ENCODE results near the gene ZNF385D. TPM values are rescaled to one million over a fixed set of nuclear protein-coding genes. Genes with fewer than 3 reads are reported as not detected.

ZNF385D gene
- total and polyA plus RNA-seq, 2 experiments from 2014 or later, result 2.7 to 12.3 TPM

DNA sequence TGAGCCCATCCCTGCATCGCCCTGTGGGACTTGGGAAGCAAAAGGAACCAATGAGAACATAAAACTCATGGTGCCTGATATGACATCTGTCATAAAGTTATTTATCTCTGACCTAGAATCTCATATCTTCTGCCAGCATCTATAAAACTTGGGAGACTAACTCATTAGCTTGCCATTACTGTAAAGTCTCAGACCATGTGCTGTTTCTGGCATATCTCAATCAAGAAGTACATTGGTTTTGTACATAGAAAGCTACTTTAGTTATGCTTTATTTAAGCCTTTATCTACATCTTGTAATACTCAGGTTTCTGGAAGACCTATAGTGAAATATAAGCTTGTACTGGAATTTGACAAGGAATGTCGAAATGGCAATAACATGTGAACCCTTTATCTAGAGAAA, 112.5 kb downstream of the ZNF385D start:
- peaks cover 10% of the 10 kb centered on the region for H3K9me3 Mint-ChIP-seq
- H3K36me3 ChIP-seq (ENCODE audit: insufficient read depth), result no peaks in the 10 kb centered on the region
- no peaks in the 10 kb centered on the region for H3F3A ChIP-seq (replicated peaks; ENCODE audit: low read depth)
- H3K4me1 Mint-ChIP-seq, result peaks cover 12% of the 10 kb centered on the region; the same call in 2 of the 3 replicates
- DNase-seq (ENCODE audit: low spot score) (no peak), ATAC-seq (no peak)
- H3K9me2 ChIP-seq (ENCODE audit: insufficient read depth), result no peaks in the 10 kb centered on the region
- peaks cover 3% of the 10 kb centered on the region for H3K27me3 Mint-ChIP-seq (ENCODE audit: insufficient read depth, low read depth, poor library complexity)
- H3K27me3 ChIP-seq (ENCODE audit: insufficient read depth), result no peaks in the 10 kb centered on the region
- no peaks in the 10 kb centered on the region for H4K20me1 ChIP-seq (replicated peaks; ENCODE audit: insufficient read depth)
- H3K27ac Mint-ChIP-seq, result no peak overlapping the region
- no peaks in the 10 kb centered on the region for H3K4me1 ChIP-seq (ENCODE audit: insufficient read depth)
- no peak overlapping the region for H3K4me3 Mint-ChIP-seq
- H3K27ac ChIP-seq (ENCODE audit: low read depth), result no peak overlapping the region
- no peaks in the 10 kb centered on the region for H3K79me2 ChIP-seq (replicated peaks; ENCODE audit: insufficient read depth)
- TF ChIP-seq, protein P1, sequence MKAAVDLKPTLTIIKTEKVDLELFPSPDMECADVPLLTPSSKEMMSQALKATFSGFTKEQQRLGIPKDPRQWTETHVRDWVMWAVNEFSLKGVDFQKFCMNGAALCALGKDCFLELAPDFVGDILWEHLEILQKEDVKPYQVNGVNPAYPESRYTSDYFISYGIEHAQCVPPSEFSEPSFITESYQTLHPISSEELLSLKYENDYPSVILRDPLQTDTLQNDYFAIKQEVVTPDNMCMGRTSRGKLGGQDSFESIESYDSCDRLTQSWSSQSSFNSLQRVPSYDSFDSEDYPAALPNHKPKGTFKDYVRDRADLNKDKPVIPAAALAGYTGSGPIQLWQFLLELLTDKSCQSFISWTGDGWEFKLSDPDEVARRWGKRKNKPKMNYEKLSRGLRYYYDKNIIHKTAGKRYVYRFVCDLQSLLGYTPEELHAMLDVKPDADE (IDR thresholded peaks at IDR 0.05), result no peak
- no peak for TF ChIP-seq STAT1 (IDR thresholded peaks at IDR 0.05; ENCODE audit: unreplicated experiment)
- TF ChIP-seq, protein P2, sequence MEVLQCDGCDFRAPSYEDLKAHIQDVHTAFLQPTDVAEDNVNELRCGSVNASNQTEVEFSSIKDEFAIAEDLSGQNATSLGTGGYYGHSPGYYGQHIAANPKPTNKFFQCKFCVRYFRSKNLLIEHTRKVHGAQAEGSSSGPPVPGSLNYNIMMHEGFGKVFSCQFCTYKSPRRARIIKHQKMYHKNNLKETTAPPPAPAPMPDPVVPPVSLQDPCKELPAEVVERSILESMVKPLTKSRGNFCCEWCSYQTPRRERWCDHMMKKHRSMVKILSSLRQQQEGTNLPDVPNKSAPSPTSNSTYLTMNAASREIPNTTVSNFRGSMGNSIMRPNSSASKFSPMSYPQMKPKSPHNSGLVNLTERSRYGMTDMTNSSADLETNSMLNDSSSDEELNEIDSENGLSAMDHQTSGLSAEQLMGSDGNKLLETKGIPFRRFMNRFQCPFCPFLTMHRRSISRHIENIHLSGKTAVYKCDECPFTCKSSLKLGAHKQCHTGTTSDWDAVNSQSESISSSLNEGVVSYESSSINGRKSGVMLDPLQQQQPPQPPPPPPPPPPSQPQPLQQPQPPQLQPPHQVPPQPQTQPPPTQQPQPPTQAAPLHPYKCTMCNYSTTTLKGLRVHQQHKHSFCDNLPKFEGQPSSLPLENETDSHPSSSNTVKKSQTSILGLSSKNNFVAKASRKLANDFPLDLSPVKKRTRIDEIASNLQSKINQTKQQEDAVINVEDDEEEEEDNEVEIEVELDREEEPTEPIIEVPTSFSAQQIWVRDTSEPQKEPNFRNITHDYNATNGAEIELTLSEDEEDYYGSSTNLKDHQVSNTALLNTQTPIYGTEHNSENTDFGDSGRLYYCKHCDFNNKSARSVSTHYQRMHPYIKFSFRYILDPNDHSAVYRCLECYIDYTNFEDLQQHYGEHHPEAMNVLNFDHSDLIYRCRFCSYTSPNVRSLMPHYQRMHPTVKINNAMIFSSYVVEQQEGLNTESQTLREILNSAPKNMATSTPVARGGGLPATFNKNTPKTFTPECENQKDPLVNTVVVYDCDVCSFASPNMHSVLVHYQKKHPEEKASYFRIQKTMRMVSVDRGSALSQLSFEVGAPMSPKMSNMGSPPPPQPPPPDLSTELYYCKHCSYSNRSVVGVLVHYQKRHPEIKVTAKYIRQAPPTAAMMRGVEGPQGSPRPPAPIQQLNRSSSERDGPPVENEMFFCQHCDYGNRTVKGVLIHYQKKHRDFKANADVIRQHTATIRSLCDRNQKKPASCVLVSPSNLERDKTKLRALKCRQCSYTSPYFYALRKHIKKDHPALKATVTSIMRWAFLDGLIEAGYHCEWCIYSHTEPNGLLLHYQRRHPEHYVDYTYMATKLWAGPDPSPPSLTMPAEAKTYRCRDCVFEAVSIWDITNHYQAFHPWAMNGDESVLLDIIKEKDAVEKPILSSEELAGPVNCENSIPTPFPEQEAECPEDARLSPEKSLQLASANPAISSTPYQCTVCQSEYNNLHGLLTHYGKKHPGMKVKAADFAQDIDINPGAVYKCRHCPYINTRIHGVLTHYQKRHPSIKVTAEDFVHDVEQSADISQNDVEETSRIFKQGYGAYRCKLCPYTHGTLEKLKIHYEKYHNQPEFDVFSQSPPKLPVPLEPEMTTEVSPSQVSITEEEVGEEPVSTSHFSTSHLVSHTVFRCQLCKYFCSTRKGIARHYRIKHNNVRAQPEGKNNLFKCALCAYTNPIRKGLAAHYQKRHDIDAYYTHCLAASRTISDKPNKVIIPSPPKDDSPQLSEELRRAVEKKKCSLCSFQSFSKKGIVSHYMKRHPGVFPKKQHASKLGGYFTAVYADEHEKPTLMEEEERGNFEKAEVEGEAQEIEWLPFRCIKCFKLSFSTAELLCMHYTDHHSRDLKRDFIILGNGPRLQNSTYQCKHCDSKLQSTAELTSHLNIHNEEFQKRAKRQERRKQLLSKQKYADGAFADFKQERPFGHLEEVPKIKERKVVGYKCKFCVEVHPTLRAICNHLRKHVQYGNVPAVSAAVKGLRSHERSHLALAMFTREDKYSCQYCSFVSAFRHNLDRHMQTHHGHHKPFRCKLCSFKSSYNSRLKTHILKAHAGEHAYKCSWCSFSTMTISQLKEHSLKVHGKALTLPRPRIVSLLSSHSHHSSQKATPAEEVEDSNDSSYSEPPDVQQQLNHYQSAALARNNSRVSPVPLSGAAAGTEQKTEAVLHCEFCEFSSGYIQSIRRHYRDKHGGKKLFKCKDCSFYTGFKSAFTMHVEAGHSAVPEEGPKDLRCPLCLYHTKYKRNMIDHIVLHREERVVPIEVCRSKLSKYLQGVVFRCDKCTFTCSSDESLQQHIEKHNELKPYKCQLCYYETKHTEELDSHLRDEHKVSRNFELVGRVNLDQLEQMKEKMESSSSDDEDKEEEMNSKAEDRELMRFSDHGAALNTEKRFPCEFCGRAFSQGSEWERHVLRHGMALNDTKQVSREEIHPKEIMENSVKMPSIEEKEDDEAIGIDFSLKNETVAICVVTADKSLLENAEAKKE (CRISPR knock-in tag; IDR thresholded peaks at IDR 0.05), result no peak
- TF ChIP-seq EZH2 (IDR thresholded peaks at IDR 0.05; ENCODE audit: low read depth, unreplicated experiment), result no peak
- TF ChIP-seq, protein P3, sequence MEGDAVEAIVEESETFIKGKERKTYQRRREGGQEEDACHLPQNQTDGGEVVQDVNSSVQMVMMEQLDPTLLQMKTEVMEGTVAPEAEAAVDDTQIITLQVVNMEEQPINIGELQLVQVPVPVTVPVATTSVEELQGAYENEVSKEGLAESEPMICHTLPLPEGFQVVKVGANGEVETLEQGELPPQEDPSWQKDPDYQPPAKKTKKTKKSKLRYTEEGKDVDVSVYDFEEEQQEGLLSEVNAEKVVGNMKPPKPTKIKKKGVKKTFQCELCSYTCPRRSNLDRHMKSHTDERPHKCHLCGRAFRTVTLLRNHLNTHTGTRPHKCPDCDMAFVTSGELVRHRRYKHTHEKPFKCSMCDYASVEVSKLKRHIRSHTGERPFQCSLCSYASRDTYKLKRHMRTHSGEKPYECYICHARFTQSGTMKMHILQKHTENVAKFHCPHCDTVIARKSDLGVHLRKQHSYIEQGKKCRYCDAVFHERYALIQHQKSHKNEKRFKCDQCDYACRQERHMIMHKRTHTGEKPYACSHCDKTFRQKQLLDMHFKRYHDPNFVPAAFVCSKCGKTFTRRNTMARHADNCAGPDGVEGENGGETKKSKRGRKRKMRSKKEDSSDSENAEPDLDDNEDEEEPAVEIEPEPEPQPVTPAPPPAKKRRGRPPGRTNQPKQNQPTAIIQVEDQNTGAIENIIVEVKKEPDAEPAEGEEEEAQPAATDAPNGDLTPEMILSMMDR (conservative IDR thresholded peaks at IDR 0.05; ENCODE audit: low read depth in 2 of 2), result no peak
- TF ChIP-seq CREB1 (CRISPR knock-in tag; IDR thresholded peaks at IDR 0.05; ENCODE audit: low read depth), result no peak
- no peak for TF ChIP-seq ZNF114 (CRISPR knock-in tag; IDR thresholded peaks at IDR 0.05)
- TF ChIP-seq NANOG (IDR thresholded peaks at IDR 0.05; ENCODE audit: borderline replicate concordance), result no peak
- TF ChIP-seq, protein P4, sequence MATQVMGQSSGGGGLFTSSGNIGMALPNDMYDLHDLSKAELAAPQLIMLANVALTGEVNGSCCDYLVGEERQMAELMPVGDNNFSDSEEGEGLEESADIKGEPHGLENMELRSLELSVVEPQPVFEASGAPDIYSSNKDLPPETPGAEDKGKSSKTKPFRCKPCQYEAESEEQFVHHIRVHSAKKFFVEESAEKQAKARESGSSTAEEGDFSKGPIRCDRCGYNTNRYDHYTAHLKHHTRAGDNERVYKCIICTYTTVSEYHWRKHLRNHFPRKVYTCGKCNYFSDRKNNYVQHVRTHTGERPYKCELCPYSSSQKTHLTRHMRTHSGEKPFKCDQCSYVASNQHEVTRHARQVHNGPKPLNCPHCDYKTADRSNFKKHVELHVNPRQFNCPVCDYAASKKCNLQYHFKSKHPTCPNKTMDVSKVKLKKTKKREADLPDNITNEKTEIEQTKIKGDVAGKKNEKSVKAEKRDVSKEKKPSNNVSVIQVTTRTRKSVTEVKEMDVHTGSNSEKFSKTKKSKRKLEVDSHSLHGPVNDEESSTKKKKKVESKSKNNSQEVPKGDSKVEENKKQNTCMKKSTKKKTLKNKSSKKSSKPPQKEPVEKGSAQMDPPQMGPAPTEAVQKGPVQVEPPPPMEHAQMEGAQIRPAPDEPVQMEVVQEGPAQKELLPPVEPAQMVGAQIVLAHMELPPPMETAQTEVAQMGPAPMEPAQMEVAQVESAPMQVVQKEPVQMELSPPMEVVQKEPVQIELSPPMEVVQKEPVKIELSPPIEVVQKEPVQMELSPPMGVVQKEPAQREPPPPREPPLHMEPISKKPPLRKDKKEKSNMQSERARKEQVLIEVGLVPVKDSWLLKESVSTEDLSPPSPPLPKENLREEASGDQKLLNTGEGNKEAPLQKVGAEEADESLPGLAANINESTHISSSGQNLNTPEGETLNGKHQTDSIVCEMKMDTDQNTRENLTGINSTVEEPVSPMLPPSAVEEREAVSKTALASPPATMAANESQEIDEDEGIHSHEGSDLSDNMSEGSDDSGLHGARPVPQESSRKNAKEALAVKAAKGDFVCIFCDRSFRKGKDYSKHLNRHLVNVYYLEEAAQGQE (IDR thresholded peaks at IDR 0.05; ENCODE audit: unreplicated experiment), result no peak
- TF ChIP-seq JUNB (IDR thresholded peaks at IDR 0.05; ENCODE audit: unreplicated experiment), result no peak
- TF ChIP-seq EZH2phosphoT487 (IDR thresholded peaks at IDR 0.05; ENCODE audit: unreplicated experiment), result no peak
- TF ChIP-seq ZNF331 (CRISPR knock-in tag; IDR thresholded peaks at IDR 0.05; ENCODE audit: low read depth), result no peak
- no peak for TF ChIP-seq POLR2AphosphoS5 (IDR thresholded peaks at IDR 0.05; ENCODE audit: low read depth)
- no peak overlapping the region for H2AFZ ChIP-seq
- H3K4me2 ChIP-seq, result no peak overlapping the region
- no peak overlapping the region for H3K4me3 ChIP-seq
- peaks cover 11% of the 10 kb centered on the region for H3K36me3 Mint-ChIP-seq (ENCODE audit: low read depth)

All from GM23338 (cell line).